HG02610 (cell line): Measurements from ENCODE around the gene TIMP4.
A peak's percentile ranks its signal among the peaks of the same experiment; 100 is the strongest.

Experiments
- ATAC-seq: cut with Tn5 transposase; IDR thresholded peaks from one replicate; pipeline ENCODE4 v1.9.1; 2021; ENCODE audit warnings: mild to moderate bottlenecking, moderate library complexity; ENCODE audit not compliant: unreplicated experiment

The TIMP4 gene

GRCh38 chr3:12158387-12159226, at the start of gene TIMP4:
TIMP4 (minus strand) TSS chr3:12158912; CDS start chr3:12158840, 72 bp downstream.
- ATAC-seq = no peak

- ATAC-seq = no peak
Observed at GRCh38 chr3:12205171-12205570, 46.5 kb upstream of the TIMP4 start.

DNA sequence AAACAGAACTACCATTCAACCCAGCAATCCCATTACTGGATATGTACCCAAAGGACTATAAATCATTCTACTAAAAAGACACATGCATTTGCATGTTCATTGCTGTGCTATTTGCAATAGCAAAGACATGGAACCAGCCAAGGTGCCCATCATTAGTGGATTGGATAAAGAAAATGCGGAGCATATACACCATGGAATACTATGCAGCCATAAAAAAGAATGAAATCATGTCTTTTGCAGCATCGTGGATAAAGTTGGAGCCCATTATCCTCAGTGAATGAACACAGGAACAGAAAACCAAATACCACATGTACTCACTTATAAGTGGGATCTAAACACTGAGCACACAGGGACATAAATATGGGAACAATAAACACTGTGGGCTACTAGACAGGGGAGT, 43.1 kb upstream of the TIMP4 start:
- ATAC-seq = no peak

- no peak for ATAC-seq
Observed at GRCh38 chr3:12198301-12198700, 39.6 kb upstream of the TIMP4 start.

DNA sequence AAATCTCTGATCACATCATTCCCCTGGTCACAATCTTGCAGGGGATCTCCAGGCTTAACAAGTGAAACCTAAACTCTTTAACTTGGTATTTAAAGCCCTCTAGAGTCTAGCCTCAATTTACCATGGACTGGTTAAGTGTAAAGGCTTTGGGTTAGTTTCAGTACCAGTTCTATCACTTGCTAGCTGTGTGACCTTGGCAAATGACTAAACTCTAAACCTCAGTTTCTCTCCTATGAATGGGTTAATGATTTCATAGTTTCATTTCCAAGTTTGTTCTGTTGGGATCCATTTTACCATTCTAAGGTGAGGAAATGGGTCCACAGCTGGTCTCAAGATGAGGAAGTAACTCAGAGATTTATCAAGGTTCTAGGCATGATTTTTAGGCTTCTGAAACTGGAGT, 38.8 kb upstream of the TIMP4 start:
- peak; percentile 58 for ATAC-seq

DNA sequence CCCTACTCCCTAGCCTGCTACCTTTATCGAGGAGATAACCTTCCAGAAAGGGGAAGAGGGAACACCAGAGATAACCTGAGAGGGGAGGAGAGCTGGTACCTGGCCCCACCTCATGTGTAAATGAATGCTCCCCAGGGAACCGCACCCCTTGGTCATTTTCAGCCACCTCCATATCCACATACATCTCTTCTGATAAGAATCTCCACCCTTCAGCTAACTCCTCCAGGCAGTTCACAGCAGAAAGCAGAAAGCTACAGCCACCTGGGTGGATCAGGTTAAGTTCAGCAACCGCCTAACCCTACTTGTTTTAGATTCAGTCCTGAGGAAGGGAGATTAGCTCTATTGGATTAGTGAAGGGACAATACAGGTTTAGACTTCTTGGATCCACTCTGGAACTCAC, 38.0 kb upstream of the TIMP4 start:
- no peak for ATAC-seq

GRCh38 chr3:12195231-12195630, 36.5 kb upstream of the TIMP4 start:
- ATAC-seq = no peak

DNA sequence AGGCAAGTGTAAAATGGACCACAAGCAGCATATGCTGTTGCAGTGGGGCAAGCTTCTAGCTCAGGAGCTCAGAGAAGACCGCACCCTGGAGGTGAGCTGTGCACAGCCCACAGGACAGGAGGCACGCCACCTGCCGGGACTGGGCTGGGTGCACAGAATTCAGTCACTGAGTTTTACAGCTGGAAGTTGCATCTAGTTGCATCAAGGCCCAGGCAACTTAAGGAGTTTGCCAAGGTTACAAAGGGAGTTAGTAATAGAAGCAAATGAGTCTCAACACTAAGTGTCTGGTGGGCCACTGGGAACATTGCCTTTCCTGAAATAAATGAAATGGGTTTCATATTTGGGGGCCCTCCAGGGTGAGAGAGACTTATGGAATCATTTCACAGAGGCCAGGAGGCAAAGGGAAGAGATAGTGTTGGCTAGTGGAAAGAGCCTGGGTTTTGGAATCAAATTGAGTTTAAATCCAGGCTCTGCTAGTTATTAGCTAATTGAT, 36.0 kb upstream of the TIMP4 start:
- ATAC-seq = peak; percentile 30

DNA sequence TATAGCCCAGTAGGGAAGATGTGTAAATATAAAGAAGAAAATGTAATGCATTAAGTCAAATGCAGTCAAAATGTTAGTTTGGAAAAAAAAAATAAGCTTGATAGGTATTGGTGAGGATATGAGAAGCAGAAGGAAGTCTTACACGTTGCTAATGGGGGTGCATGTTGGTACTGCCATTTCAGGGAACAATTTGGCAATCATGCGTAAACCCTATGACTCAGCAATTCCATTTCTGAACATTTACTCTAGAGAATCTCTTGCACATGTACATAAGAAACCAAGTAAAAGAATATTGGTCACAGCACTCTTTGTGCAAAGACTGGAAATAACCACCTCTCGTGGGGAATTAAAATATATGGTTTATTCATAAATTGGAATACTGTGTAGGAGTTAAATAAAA, 35.5 kb upstream of the TIMP4 start:
- peak; percentile 36 for ATAC-seq

DNA sequence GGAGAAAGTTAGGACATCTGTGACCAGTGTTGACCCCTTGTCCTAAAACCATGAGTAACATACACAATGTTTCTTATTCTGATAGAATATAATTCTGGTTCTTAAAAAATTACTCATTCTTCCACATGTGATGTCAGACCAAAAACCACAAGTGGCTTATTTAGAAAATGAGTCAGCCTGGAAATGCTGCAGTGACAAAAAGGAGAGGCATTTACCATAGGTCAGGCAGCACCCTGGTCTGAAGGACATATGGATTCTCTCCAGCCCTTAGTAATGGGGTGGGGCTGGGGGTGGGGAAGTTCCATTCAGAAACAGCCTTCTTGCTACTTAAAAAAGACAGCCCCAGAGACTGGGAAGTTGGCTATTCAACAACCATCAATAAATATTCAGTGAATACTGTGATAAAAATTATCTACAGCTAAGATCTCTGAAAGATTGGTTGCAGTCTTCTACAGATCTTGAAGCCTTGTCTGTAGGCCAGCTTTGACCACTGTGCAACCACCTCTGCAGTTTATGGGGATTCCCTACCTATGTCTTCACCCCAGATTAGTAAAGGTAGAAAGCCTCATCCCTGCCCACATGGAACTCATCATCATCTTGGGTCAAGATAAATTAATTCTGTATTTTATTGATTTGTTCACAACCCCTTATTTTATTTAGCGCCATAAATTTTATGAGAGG, 34.9 kb upstream of the TIMP4 start:
- peak; percentile 62 for ATAC-seq

DNA sequence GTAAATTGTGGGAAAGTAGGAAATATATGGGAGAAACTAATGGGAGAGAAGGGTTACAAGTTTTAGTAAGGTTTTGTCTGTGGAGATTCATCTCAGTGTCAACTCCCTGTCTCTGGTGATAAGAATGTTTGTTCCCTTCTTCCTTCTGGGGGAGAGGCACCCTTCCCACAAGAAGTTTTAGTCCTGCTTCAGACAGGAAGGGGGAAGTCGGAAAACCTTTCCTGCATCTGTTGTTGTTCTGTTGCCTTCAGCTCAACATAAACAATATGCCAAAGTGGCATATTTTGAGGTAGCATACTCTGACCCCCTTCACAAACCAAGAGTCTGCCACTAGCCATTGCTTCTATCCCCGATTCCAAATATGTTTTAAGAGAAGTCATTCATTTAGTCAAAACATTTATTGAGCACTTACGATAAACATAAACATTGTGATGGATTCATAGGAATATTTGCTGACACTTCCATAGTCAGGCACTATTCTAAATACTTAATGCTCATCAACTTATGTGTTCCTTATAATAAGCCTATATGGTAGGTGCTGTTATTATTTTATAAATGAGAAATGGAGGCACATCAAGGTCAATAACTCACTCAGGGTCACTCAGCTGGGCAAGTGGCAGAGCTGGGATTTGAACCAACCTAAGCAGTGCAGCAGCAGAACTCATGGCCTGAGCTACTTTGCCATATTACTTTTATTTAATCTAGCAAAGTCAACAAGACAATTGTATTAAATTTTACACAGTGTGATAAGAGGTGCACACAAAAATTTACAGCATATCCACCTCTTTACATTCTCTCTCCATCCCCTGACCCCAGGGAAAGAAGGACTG, 34.2 kb upstream of the TIMP4 start:
- no peak for ATAC-seq

GRCh38 chr3:12192173-12192572, 33.5 kb upstream of the TIMP4 start:
- no peak for ATAC-seq

DNA sequence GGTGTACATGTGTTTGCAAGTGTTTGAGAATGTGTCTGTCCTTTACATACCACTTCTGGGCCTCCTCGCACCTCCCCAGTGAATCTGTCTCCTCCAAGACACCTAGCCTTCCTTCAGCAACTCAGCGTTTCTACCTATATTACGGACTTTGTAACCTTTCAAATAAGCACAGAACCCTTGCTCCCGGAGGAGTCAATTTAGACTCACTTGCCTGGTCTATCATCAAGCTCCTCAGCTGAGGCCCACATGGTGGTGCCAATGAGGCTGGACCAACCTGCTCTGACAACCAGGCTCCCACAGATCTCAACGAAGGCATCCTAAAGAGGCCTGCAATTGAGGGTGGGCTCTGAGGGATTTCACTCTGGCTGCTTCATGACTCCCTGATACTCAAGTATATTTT, 32.8 kb upstream of the TIMP4 start:
- ATAC-seq = no peak

DNA sequence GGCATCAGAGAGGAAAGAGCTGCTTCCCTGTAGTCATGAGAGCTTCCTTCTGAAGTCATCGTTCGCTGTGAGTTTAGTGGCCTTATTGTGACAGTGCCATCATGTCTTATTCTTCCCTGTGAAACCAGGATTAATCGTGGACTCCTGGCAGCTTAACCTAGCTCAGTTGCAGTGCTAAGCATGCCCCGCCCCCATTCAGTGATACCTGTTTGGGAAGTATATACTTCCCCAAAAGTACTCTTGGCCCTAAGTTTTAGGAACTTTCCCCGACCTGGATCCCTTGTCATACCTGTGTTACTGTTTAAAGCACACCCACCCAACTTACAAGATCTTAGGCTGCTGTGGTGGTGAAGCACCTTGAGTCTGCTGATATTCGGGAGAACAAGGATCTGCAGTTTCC, 32.1 kb upstream of the TIMP4 start:
- no peak for ATAC-seq

DNA sequence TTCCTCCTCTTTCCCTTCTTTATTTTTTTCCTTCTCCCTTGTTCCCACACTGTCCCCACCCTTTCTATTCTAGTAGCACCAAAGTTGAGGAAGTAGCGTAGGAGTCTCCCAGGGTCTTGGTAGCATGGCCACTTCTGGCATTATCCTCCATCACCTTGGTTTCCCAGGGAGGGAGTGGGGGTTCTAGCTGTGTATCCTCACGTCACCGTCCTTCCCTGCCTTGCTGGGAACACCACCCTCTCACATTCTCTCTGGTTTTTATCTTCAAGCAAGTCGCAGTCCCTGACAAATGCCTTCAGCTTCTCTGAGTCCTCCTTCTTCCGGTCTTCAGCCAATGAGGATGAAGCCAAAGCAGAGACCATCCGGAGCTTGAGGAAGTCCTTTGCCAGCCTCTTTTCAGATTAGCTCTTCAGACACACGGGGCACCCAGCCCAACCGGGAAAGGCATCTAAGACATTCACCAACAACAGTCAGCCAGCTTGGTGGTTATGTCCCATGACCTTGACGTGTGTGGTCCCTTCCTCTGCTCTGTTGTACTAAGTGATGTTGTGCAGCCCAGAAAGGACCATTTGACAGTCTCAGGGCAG, 31.6 kb upstream of the TIMP4 start:
- ATAC-seq = no peak

DNA sequence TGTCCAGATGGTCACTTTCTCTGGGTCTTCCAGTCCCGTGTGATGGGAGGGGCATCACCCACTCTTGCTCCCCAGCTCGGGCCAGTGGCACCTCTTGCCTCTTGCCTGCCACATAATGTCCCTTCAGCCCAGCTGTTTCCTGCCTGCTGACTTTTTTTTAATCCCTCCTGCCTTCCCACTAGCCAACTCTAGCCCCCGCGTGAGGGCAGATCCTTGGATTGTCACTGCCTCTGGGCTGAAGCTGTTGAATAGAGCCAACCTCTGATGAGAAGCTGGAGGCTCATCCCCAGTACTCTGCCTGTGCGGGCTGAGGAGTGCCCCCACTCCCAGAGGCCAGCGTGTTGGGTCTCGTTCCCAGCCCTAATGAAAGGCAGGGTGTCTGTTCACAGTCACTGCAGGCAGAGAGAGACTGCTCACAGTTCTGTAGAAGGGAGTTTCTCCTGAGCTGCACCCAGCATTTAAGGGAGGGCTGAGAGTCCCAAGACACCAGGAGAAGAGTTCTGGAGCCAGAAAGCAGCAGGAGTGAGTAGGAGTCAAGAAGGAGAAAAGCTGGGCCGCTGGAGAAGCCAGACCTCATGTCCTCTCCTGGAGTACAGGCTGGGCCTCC, 30.1 kb upstream of the TIMP4 start:
- no peak for ATAC-seq

DNA sequence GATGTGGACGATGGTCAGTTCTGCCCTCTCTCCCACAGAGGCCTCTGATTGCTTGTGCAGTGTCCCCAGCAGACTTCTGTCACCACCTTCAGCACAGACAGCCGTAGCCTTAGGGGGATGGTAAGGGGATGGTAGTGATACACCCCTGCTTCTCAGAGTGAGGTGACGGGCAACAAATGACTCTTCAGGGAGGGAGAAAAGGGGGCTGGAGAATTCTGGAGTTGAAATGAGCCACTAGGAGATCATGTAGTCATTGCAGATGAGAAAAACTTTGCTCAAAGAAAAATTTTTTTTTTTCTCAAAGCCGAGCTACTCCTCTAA, 29.6 kb upstream of the TIMP4 start:
- no peak for ATAC-seq

GRCh38 chr3:12187448-12188327, 29.0 kb upstream of the TIMP4 start:
- peak; percentile 83 for ATAC-seq

- ATAC-seq = no peak
Observed at GRCh38 chr3:12186515-12187286, 28.0 kb upstream of the TIMP4 start.
